WTC11 (cell line): ENCODE data around the gene MEDAG. TPM values are rescaled to one million over a fixed set of nuclear protein-coding genes. Genes with fewer than 3 reads are reported as not detected.

Experiments used
- ATAC-seq: fragments of 200-7000 bp; cut with Tn5 transposase; 2 replicates; pipeline ENCODE4 v1.10.0; 2021; ENCODE audit warnings: mild to moderate bottlenecking, moderate library complexity
- CTCF ChIA-PET: fragments of 300-600 bp; sonication (Branson Sonifier 250); formaldehyde crosslinking; loops from one replicate; lab custom pipeline; 2021; ENCODE audit warnings: antibody characterized with exemption; lab: Charles Lee
- POLR2A ChIA-PET: fragments of 350-600 bp; sonication (Branson Sonifier 250); formaldehyde crosslinking; loops from one replicate; lab custom pipeline; 2021; ENCODE audit warnings: antibody characterized with exemption; lab: Charles Lee
- DNase-seq: peaks from one replicate; pipeline ENCODE4 v3.0.0; 2021; ENCODE audit warnings: low spot score
- H3K27ac Mint-ChIP-seq: 2 replicates; pipeline ENCODE4 v1.8.0; 2021; ENCODE audit warnings: mixed read lengths
- H3K27me3 Mint-ChIP-seq: 2 replicates; pipeline ENCODE4 v1.8.0; 2021; ENCODE audit warnings: low read depth, mild to moderate bottlenecking, moderate library complexity, mixed read lengths
- H3K36me3 Mint-ChIP-seq: 2 replicates; pipeline ENCODE4 v1.8.0; 2021; ENCODE audit warnings: mixed read lengths
- H3K4me1 Mint-ChIP-seq: 2 replicates; pipeline ENCODE4 v1.8.0; 2022; ENCODE audit warnings: mixed read lengths
- H3K4me3 Mint-ChIP-seq: 2 replicates; pipeline ENCODE4 v1.8.0; 2021; ENCODE audit warnings: mild to moderate bottlenecking, moderate library complexity, mixed read lengths
- H3K9me3 Mint-ChIP-seq: 2 replicates; pipeline ENCODE4 v1.8.0; 2021; ENCODE audit warnings: mixed read lengths
- FOXJ3 ChIP-seq: sonication (generic); formaldehyde crosslinking; IDR thresholded peaks from 2 replicates; pipeline ENCODE4 v1.9.0; 2021; ENCODE audit warnings: missing genetic modification reagents, mild to moderate bottlenecking, borderline replicate concordance
- FOXK1 ChIP-seq: sonication (generic); formaldehyde crosslinking; IDR thresholded peaks from 2 replicates; pipeline ENCODE4 v1.8.0; 2022; ENCODE audit warnings: mild to moderate bottlenecking, moderate library complexity, missing genetic modification reagents
- FOXP1 ChIP-seq: sonication (generic); formaldehyde crosslinking; IDR thresholded peaks from 2 replicates; pipeline ENCODE4 v1.8.0; 2022; ENCODE audit warnings: missing genetic modification reagents, mild to moderate bottlenecking, moderate library complexity, borderline replicate concordance
- GRHL2 ChIP-seq: fragments of 250-450 bp; sonication (Bioruptor Pico); IDR thresholded peaks from 2 replicates; pipeline ENCODE4 v1.8.0; 2022; ENCODE audit warnings: mild to moderate bottlenecking, moderate library complexity; ENCODE audit not compliant: insufficient replicate concordance, severe bottlenecking
- GTF2I ChIP-seq: fragments of 250-450 bp; sonication (Bioruptor Pico); conservative IDR thresholded peaks from 2 replicates; pipeline ENCODE4 v1.4.0; 2021; ENCODE audit warnings: mild to moderate bottlenecking
- IRF2 ChIP-seq: sonication (generic); formaldehyde crosslinking; IDR thresholded peaks from 2 replicates; pipeline ENCODE4 v1.8.0; 2022; ENCODE audit warnings: low read depth, missing genetic modification reagents, borderline replicate concordance
- NFE2L1 ChIP-seq: sonication (generic); formaldehyde crosslinking; IDR thresholded peaks from 2 replicates; pipeline ENCODE4 v1.8.1; 2023; ENCODE audit warnings: missing genetic modification reagents
- NR3C1 ChIP-seq: sonication (generic); formaldehyde crosslinking; conservative IDR thresholded peaks from 2 replicates; pipeline ENCODE4 v1.8.1; 2023; ENCODE audit warnings: low read depth, mild to moderate bottlenecking, missing genetic modification reagents
- OVOL2 ChIP-seq: fragments of 250-450 bp; sonication (Bioruptor Pico); IDR thresholded peaks from 2 replicates; pipeline ENCODE4 v1.9.0; 2021; ENCODE audit warnings: mild to moderate bottlenecking, borderline replicate concordance
- PRRX2 ChIP-seq: fragments of 250-450 bp; sonication (Bioruptor Pico); IDR thresholded peaks from 2 replicates; pipeline ENCODE4 v1.8.0; 2021; ENCODE audit warnings: mild to moderate bottlenecking
- SMAD3 ChIP-seq: sonication (generic); formaldehyde crosslinking; IDR thresholded peaks from 2 replicates; pipeline ENCODE4 v1.8.0; 2022; ENCODE audit warnings: missing genetic modification reagents, mild to moderate bottlenecking, borderline replicate concordance
- SOX15 ChIP-seq: fragments of 250-450 bp; sonication (Bioruptor Pico); IDR thresholded peaks from 2 replicates; pipeline ENCODE4 v1.9.0; 2021; ENCODE audit warnings: mild to moderate bottlenecking
- total RNA-seq: library from RNA; stranded (reverse); gene quantifications from 3 replicates; pipeline ENCODE4 v1.2.3, GENCODE V29; 2021
- TF ChIP-seq, protein P1 (sequence below): sonication (generic); formaldehyde crosslinking; IDR thresholded peaks from 2 replicates; pipeline ENCODE4 v1.8.1; 2022; ENCODE audit warnings: low read depth, missing genetic modification reagents, borderline replicate concordance
- TF ChIP-seq, protein P2 (sequence below): sonication (generic); formaldehyde crosslinking; IDR thresholded peaks from 2 replicates; pipeline ENCODE4 v1.8.1; 2023; ENCODE audit warnings: mild to moderate bottlenecking, moderate library complexity, missing genetic modification reagents
- TF ChIP-seq, protein P3 (sequence below): fragments of 250-450 bp; sonication (Bioruptor Pico); conservative IDR thresholded peaks from 2 replicates; pipeline ENCODE4 v1.9.0; 2021; ENCODE audit warnings: mild to moderate bottlenecking
- TF ChIP-seq, protein P4 (sequence below): sonication (generic); formaldehyde crosslinking; IDR thresholded peaks from 2 replicates; pipeline ENCODE4 v1.8.0; 2022; ENCODE audit warnings: mild to moderate bottlenecking, missing genetic modification reagents
- TF ChIP-seq, protein P5 (sequence below): fragments of 250-450 bp; sonication (Bioruptor Pico); IDR thresholded peaks from 2 replicates; pipeline ENCODE4 v1.9.0; 2021; ENCODE audit warnings: moderate library complexity, mild to moderate bottlenecking, inconsistent platforms, borderline replicate concordance
- TF ChIP-seq, protein P6 (sequence below): fragments of 250-450 bp; sonication (Bioruptor Pico); IDR thresholded peaks from 2 replicates; pipeline ENCODE4 v1.9.0; 2021; ENCODE audit warnings: mild to moderate bottlenecking
- TF ChIP-seq, protein P7 (sequence below): sonication (generic); formaldehyde crosslinking; IDR thresholded peaks from 2 replicates; pipeline ENCODE4 v1.8.1; 2022; ENCODE audit warnings: mild to moderate bottlenecking, missing genetic modification reagents, moderate library complexity, borderline replicate concordance

Gene MEDAG
- total RNA-seq, 1 experiment from 2014 or later: 2.1 TPM

DNA sequence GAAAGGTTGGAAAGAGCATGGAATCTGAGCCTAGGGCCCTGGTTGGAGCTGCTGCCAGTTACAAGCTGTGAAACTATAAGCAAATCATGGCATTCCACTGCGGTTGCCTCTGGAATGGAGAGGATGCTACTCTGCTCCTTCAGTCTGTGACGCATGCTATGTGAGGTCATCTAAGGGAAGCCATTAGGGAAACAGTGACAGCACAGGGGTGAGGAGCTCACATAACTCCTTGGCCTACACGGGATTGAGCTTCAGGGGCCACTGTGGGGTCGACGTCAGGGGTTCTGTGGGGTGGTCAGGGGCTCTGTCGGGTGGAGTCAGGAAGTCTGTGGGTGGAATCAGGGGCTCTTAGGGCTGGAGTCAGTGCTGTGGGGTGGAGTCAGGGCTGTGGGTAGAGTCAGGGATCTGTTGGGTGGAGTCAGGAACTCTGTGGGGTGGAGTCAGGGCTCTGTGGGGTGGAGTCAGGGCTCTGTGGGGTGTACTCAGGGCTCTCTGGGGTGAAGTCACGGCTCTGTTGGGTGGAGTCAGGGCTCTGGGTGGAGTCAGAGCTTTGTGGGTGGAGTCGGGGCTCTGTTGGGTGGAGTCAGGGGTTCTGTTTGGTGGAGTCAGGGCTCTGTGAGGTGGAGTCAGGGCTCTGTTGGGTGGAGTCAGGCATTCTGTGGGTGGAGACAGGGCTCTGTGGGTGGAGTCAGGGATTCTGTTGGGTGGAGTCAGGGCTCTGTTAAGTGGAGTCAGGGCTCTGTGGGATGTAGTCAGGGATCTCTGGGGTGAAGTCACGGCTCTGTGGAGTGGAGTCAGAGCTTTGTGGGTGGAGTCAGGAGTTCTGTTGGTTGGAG lies 35.8 kb upstream of the MEDAG start:
- ChIA-PET CTCF (interaction anchor here (1.0 to 2.0 kb wide), 5 partner anchors 23 to 174 kb away, joined by 3 to 8 read pairs (median 5); no protein-coding TSS in a partner anchor), POLR2A (interaction anchor here (1.3 kb wide), 1 partner anchor 67 kb away, joined by 4 read pairs; no protein-coding TSS in a partner anchor)
- no peak overlapping the region for H3K4me3 Mint-ChIP-seq
- H3K27me3 Mint-ChIP-seq: no peaks in the 10 kb centered on the region
- ATAC-seq: peak; percentile 91
- peak overlapping the region; percentile 96 for H3K27ac Mint-ChIP-seq
- DNase-seq: peak; percentile 83
- H3K36me3 Mint-ChIP-seq: no peaks in the 10 kb centered on the region
- TF ChIP-seq, protein P1, sequence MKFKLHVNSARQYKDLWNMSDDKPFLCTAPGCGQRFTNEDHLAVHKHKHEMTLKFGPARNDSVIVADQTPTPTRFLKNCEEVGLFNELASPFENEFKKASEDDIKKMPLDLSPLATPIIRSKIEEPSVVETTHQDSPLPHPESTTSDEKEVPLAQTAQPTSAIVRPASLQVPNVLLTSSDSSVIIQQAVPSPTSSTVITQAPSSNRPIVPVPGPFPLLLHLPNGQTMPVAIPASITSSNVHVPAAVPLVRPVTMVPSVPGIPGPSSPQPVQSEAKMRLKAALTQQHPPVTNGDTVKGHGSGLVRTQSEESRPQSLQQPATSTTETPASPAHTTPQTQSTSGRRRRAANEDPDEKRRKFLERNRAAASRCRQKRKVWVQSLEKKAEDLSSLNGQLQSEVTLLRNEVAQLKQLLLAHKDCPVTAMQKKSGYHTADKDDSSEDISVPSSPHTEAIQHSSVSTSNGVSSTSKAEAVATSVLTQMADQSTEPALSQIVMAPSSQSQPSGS (CRISPR knock-in tag): no peak
- TF ChIP-seq NFE2L1 (no peak), PRRX2 (CRISPR knock-in tag) (no peak), SMAD3 (no peak), IRF2 (no peak), FOXP1 (no peak)
- TF ChIP-seq, protein P2, sequence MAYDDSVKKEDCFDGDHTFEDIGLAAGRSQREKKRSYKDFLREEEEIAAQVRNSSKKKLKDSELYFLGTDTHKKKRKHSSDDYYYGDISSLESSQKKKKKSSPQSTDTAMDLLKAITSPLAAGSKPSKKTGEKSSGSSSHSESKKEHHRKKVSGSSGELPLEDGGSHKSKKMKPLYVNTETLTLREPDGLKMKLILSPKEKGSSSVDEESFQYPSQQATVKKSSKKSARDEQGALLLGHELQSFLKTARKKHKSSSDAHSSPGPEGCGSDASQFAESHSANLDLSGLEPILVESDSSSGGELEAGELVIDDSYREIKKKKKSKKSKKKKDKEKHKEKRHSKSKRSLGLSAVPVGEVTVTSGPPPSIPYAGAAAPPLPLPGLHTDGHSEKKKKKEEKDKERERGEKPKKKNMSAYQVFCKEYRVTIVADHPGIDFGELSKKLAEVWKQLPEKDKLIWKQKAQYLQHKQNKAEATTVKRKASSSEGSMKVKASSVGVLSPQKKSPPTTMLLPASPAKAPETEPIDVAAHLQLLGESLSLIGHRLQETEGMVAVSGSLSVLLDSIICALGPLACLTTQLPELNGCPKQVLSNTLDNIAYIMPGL (CRISPR knock-in tag): no peak
- TF ChIP-seq, protein P3, sequence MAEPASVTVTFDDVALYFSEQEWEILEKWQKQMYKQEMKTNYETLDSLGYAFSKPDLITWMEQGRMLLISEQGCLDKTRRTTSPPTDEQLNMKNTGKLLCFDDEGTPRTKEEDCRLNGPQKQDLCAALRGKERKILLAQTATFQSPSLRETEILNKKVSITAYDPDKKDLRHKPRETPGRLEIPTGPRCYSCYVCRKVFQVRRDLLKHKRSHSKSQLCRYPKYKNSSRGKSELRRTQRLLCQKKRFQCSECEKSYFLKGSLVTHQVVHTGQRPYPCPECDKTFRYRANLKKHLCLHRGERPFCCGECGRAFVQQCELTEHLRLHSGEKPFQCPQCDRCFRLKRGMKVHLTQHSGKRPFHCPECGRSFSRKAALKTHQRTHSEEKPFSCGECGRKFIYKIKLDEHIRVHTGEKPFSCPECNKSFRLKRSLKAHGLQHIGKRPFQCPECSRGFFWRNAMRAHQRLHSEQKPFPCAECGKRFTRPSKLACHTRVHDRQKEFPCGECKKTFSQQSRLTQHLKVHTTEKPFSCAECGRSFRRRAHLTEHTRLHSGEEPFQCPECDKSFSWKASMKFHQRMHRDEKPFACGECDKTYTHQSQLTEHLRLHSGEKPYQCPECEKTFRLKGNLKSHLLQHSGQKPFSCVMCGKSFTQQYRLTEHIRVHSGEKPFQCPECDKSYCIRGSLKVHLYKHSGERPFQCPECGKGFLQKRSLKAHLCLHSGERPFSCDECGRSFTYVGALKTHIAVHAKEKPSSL (CRISPR knock-in tag): no peak
- H3K4me1 Mint-ChIP-seq: peaks cover 62% of the 10 kb centered on the region
- no peaks in the 10 kb centered on the region for H3K9me3 Mint-ChIP-seq

DNA sequence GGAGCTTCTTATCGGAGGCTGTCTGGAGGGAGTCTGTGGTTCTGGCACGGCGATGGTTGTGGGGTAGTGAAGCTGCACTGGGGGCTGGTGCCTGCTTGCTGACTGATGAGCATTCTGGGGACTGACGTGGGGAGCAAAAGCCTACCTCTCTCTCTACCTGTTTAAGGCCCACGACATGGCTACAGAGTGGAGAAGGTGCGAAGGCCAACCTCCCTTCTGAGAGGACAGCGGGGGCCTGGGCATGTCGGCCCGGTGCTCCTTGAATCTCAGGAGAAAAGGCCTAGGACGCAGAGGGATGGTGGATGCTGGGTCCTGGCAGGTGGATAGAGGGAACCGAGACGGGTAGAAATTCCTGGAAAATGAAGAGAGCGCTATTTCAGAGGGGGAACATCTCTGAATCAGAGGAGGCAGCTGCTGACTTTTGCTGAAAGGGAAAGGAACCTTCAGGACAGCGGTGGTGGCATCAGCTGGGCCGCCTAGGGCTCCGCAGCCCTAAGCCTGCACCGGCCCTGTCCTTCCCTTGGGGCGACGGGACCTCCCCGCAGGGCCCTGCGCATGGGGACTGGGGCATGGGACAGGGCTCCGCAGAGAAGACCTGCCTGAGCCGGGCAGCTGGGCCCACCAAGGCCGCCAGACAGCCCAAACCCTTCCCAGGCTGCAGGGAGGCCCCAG lies 35.0 kb upstream of the MEDAG start:
- POLR2A ChIA-PET: no interaction called here
- Mint-ChIP-seq H3K36me3 (no peaks in the 10 kb centered on the region), H3K27me3 (no peaks in the 10 kb centered on the region)

DNA sequence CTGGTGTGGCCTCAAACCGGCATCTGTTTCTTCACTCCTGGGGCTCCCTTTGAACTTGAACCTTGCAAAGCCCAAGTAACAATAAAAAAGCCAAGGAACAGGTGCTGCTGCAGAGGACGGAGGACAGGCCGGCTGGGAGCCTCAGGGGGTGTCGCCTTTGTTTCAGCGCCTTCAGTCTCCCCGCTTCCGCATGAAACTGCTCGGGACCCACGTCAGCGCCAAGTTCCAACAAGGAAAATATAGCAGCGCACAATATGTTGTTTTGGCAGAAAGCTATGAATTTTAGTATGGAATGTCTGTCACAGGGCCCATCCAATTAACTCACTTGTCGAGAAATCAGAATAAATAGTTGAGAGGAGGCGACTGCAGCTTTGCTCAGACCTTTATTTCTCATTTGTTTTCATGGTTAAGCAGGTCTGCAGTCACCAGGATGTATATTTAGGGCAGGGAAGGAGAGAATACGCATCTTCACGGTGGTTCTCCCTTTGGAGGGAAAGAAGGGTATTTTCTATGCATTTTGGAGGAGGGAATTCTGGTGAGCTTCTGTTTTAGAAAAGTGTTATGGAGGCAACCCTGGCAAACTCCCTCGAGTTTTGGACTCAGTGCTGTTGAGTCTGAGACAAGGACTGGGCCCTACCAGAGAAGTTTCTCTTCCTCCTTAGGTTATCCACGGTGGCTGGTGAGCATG lies 34.3 kb upstream of the MEDAG start:
- H3K4me1 Mint-ChIP-seq: peaks cover 54% of the 10 kb centered on the region
- ATAC-seq: no peak
- no peak for DNase-seq
- H3K36me3 Mint-ChIP-seq: no peaks in the 10 kb centered on the region
- no peak overlapping the region for H3K4me3 Mint-ChIP-seq
- ChIA-PET CTCF (interaction anchor here (1.1 to 3.6 kb wide), 6 partner anchors 8 to 180 kb away, joined by 4 to 15 read pairs (median 5); no protein-coding TSS in a partner anchor), POLR2A (no interaction called here)
- H3K9me3 Mint-ChIP-seq: no peaks in the 10 kb centered on the region
- no peaks in the 10 kb centered on the region for H3K27me3 Mint-ChIP-seq
- H3K27ac Mint-ChIP-seq: no peak overlapping the region
- TF ChIP-seq, protein P4, sequence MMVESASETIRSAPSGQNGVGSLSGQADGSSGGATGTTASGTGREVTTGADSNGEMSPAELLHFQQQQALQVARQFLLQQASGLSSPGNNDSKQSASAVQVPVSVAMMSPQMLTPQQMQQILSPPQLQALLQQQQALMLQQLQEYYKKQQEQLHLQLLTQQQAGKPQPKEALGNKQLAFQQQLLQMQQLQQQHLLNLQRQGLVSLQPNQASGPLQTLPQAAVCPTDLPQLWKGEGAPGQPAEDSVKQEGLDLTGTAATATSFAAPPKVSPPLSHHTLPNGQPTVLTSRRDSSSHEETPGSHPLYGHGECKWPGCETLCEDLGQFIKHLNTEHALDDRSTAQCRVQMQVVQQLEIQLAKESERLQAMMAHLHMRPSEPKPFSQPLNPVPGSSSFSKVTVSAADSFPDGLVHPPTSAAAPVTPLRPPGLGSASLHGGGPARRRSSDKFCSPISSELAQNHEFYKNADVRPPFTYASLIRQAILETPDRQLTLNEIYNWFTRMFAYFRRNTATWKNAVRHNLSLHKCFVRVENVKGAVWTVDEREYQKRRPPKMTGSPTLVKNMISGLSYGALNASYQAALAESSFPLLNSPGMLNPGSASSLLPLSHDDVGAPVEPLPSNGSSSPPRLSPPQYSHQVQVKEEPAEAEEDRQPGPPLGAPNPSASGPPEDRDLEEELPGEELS (CRISPR knock-in tag): no peak
- TF ChIP-seq, protein P5, sequence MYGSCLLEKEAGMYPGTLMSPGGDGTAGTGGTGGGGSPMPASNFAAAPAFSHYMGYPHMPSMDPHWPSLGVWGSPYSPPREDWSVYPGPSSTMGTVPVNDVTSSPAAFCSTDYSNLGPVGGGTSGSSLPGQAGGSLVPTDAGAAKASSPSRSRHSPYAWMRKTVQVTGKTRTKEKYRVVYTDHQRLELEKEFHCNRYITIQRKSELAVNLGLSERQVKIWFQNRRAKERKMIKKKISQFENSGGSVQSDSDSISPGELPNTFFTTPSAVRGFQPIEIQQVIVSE (CRISPR knock-in tag): no peak
- no peak for TF ChIP-seq SOX15
- TF ChIP-seq OVOL2 (CRISPR knock-in tag): no peak
- no peak for TF ChIP-seq NR3C1 (CRISPR knock-in tag)
- TF ChIP-seq FOXK1 (CRISPR knock-in tag): no peak
- TF ChIP-seq PRRX2 (CRISPR knock-in tag): no peak
- no peak for TF ChIP-seq GTF2I (CRISPR knock-in tag)
- TF ChIP-seq, protein P6, sequence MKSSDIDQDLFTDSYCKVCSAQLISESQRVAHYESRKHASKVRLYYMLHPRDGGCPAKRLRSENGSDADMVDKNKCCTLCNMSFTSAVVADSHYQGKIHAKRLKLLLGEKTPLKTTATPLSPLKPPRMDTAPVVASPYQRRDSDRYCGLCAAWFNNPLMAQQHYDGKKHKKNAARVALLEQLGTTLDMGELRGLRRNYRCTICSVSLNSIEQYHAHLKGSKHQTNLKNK (CRISPR knock-in tag): no peak
- no peak for TF ChIP-seq GRHL2
- TF ChIP-seq, protein P7, sequence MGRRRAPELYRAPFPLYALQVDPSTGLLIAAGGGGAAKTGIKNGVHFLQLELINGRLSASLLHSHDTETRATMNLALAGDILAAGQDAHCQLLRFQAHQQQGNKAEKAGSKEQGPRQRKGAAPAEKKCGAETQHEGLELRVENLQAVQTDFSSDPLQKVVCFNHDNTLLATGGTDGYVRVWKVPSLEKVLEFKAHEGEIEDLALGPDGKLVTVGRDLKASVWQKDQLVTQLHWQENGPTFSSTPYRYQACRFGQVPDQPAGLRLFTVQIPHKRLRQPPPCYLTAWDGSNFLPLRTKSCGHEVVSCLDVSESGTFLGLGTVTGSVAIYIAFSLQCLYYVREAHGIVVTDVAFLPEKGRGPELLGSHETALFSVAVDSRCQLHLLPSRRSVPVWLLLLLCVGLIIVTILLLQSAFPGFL: no peak

More for the DNA sequence above, 35.0 kb upstream of the MEDAG start:
- Mint-ChIP-seq H3K27ac (peak overlapping the region; percentile 96), H3K4me1 (peaks cover 55% of the 10 kb centered on the region), H3K4me3 (no peak overlapping the region), H3K9me3 (no peaks in the 10 kb centered on the region)
- CTCF ChIA-PET: interaction anchor here (1.0 to 3.6 kb wide), 9 partner anchors 8 to 180 kb away, joined by 3 to 15 read pairs (median 5); no protein-coding TSS in a partner anchor
- ATAC-seq: no peak
- TF ChIP-seq FOXJ3: no peak
- DNase-seq: peak; percentile 21
